Caco-2 (cell line): Measurements from ENCODE around the gene ITPRIPL1. TPM values are rescaled to one million over a fixed set of nuclear protein-coding genes. Genes with fewer than 3 reads are reported as not detected.

Source experiments
- BruUV-seq: library from RNA; stranded (reverse); fragments of 400-500 nt; replicated peaks from 2 replicates; lab custom pipeline; 2021; lab: Mats Ljungman, UMichigan
- CTCF ChIA-PET: fragments of 300-600 bp; sonication (Branson Sonifier 250); formaldehyde crosslinking; loops from one replicate; lab custom pipeline; 2022; ENCODE audit warnings: antibody characterized with exemption; lab: Charles Lee
- POLR2A ChIA-PET: fragments of 300-600 bp; sonication (Branson Sonifier 250); formaldehyde crosslinking; loops from one replicate; lab custom pipeline; 2022; ENCODE audit warnings: antibody characterized with exemption; lab: Charles Lee
- DNase-seq, 2 experiments: peaks; one replicate each; pipeline versions ENCODE4 v3.0.0 to v3.0.0-alpha.2; 2020 to 2022
- H3K27me3 ChIP-seq: replicated peaks from 2 replicates; pipeline ENCODE4 v1.6.0; 2011; ENCODE audit warnings: low read length; ENCODE audit not compliant: control insufficient read depth, insufficient read depth
- H3K36me3 ChIP-seq: 2 replicates; pipeline ENCODE4 v1.5.1; 2011; ENCODE audit warnings: low read length; ENCODE audit not compliant: control insufficient read depth, insufficient read depth
- H3K4me1 ChIP-seq: fragments of 250-450 bp; sonication (Bioruptor Pico); 2 replicates; pipeline ENCODE4 v1.5.1; 2020; ENCODE audit warnings: mild to moderate bottlenecking
- H3K4me3 ChIP-seq: 2 replicates; pipeline ENCODE4 v1.5.1; 2011; ENCODE audit warnings: low read depth, mild to moderate bottlenecking, control low read depth, low read length
- H3K9me3 ChIP-seq: fragments of 250-450 bp; sonication (Bioruptor Pico); 2 replicates; pipeline ENCODE4 v1.5.1; 2020; ENCODE audit warnings: mild to moderate bottlenecking, moderate library complexity
- H3K27ac Mint-ChIP-seq: one replicate; pipeline ENCODE4 v1.8.0; 2022; ENCODE audit warnings: mixed read lengths; ENCODE audit not compliant: unreplicated experiment
- H3K27me3 Mint-ChIP-seq: one replicate; pipeline ENCODE4 v1.8.0; 2022; ENCODE audit warnings: mixed read lengths; ENCODE audit not compliant: insufficient read depth, unreplicated experiment
- H3K36me3 Mint-ChIP-seq: one replicate; pipeline ENCODE4 v1.8.0; 2022; ENCODE audit warnings: mild to moderate bottlenecking, mixed read lengths; ENCODE audit not compliant: insufficient read depth, unreplicated experiment
- H3K4me1 Mint-ChIP-seq: one replicate; pipeline ENCODE4 v1.8.0; 2022; ENCODE audit warnings: low read depth, mixed read lengths; ENCODE audit not compliant: unreplicated experiment
- H3K4me3 Mint-ChIP-seq: one replicate; pipeline ENCODE4 v1.8.0; 2022; ENCODE audit warnings: mild to moderate bottlenecking, moderate library complexity, mixed read lengths; ENCODE audit not compliant: unreplicated experiment
- H3K9me3 Mint-ChIP-seq: one replicate; pipeline ENCODE4 v1.8.0; 2022; ENCODE audit warnings: mixed read lengths; ENCODE audit not compliant: unreplicated experiment
- intact Hi-C: fragments of 100-400 bp; cut with micrococcal nuclease; formaldehyde crosslinking; loops from one replicate; pipeline ENCODE4 v1.10.0; 2022; ENCODE audit not compliant: unreplicated experiment
- total RNA-seq: library from RNA; stranded (reverse); gene quantifications from 2 replicates; pipeline ENCODE4 v1.2.3, GENCODE V29; 2022
- TF ChIP-seq, protein P1 (sequence below), 2 experiments: fragments of 200-600 bp in 1 of 2; IDR thresholded peaks; 1 replicate in 1 of 2; 2 replicates in 1 of 2; pipeline versions ENCODE4 v1.5.1 to v1.8.0; 2011 to 2022; ENCODE audit warnings: antibody characterized with exemption in 1 of 2, control low read depth in 1 of 2, inconsistent platforms in 1 of 2, low read depth in 1 of 2, low read length in 1 of 2, mild to moderate bottlenecking in 1 of 2, moderate library complexity in 1 of 2; ENCODE audit not compliant: insufficient read depth in 1 of 2, severe bottlenecking in 1 of 2, unreplicated experiment in 1 of 2

Gene ITPRIPL1
- total RNA-seq, 1 experiment from 2014 or later: 1.9 TPM

GRCh38 chr2:96323849-96324248, 1.3 kb upstream of the ITPRIPL1 start:
- DNase-seq: no peak
- intact Hi-C loops: no loop called here
- TF ChIP-seq, protein P1, sequence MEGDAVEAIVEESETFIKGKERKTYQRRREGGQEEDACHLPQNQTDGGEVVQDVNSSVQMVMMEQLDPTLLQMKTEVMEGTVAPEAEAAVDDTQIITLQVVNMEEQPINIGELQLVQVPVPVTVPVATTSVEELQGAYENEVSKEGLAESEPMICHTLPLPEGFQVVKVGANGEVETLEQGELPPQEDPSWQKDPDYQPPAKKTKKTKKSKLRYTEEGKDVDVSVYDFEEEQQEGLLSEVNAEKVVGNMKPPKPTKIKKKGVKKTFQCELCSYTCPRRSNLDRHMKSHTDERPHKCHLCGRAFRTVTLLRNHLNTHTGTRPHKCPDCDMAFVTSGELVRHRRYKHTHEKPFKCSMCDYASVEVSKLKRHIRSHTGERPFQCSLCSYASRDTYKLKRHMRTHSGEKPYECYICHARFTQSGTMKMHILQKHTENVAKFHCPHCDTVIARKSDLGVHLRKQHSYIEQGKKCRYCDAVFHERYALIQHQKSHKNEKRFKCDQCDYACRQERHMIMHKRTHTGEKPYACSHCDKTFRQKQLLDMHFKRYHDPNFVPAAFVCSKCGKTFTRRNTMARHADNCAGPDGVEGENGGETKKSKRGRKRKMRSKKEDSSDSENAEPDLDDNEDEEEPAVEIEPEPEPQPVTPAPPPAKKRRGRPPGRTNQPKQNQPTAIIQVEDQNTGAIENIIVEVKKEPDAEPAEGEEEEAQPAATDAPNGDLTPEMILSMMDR (IDR thresholded peaks at IDR 0.05; ENCODE audit: insufficient read depth in 1 of 2, low read depth in 1 of 2, low read length in 1 of 2, severe bottlenecking in 1 of 2, unreplicated experiment in 1 of 2): no peak
- Histone ChIP-seq H3K4me3 (no peak overlapping the region), H3K36me3 (no peaks in the 10 kb centered on the region), H3K27me3 (peaks cover 2% of the 10 kb centered on the region; the same call in 1 of the 2 replicates), H3K9me3 (no peaks in the 10 kb centered on the region), H3K4me1 (peaks cover 13% of the 10 kb centered on the region; the same call in 1 of the 2 replicates)
- Mint-ChIP-seq H3K9me3 (no peaks in the 10 kb centered on the region), H3K4me1 (no peaks in the 10 kb centered on the region), H3K36me3 (no peaks in the 10 kb centered on the region), H3K4me3 (no peak overlapping the region), H3K27ac (no peak overlapping the region), H3K27me3 (peaks cover 12% of the 10 kb centered on the region)
- ChIA-PET CTCF (no interaction called here), POLR2A (no interaction called here)
- no TSS peak for BruUV-seq

GRCh38 chr2:96324721-96325040, 436 bp upstream of the ITPRIPL1 start:
- Mint-ChIP-seq H3K27me3 (peaks cover 9% of the 10 kb centered on the region), H3K9me3 (no peaks in the 10 kb centered on the region), H3K36me3 (no peaks in the 10 kb centered on the region), H3K4me1 (no peaks in the 10 kb centered on the region), H3K27ac (no peak overlapping the region), H3K4me3 (peak overlapping the region; percentile 63)
- intact Hi-C loops: no loop called here
- no peak for DNase-seq
- CTCF ChIA-PET: no interaction called here
- no peaks in the 10 kb centered on the region for H3K36me3 ChIP-seq
- H3K4me3 ChIP-seq: peak overlapping the region; percentile 34
- H3K9me3 ChIP-seq: no peaks in the 10 kb centered on the region
- POLR2A ChIA-PET: interaction anchor here (0.6 kb wide), 1 partner anchor 11 kb away, joined by 7 read pairs; the partner anchor contains the start of gene NCAPH
- H3K4me1 ChIP-seq: peaks cover 13% of the 10 kb centered on the region; the same call in 1 of the 2 replicates
- H3K27me3 ChIP-seq: peaks cover 2% of the 10 kb centered on the region; the same call in 1 of the 2 replicates
- TF ChIP-seq, protein P1 (IDR thresholded peaks at IDR 0.05; ENCODE audit: insufficient read depth in 1 of 2, low read depth in 1 of 2, low read length in 1 of 2, severe bottlenecking in 1 of 2, unreplicated experiment in 1 of 2): no peak
- no TSS peak for BruUV-seq

DNA sequence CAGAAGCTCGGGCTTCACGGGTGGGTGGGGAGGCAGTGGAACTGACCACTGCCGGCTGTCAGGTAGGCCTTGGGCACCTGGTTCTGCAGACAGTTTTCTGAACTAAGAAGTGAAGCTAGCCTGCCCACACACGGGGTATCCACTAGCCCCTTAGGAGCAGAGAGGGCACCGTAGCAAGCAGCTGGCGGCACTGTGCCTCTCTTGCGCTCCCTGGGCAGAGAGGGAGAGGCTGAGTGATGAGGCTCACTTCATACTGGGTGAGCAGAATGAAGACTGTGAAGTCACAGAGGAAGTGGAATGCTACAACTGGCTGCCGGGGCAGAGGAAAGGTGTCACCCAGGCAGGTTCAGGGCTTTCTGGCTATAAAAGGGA, 753 bp downstream of the ITPRIPL1 start:
- Histone ChIP-seq H3K36me3 (no peaks in the 10 kb centered on the region), H3K4me1 (peaks cover 7% of the 10 kb centered on the region; the same call in 1 of the 2 replicates), H3K9me3 (no peaks in the 10 kb centered on the region), H3K27me3 (peaks cover 2% of the 10 kb centered on the region; the same call in 1 of the 2 replicates), H3K4me3 (peak overlapping the region; percentile 34)
- POLR2A ChIA-PET: no interaction called here
- Mint-ChIP-seq H3K27ac (no peak overlapping the region), H3K9me3 (no peaks in the 10 kb centered on the region), H3K36me3 (no peaks in the 10 kb centered on the region), H3K4me1 (no peaks in the 10 kb centered on the region), H3K27me3 (peaks cover 6% of the 10 kb centered on the region), H3K4me3 (peak overlapping the region; percentile 63)
- CTCF ChIA-PET: no interaction called here
- TF ChIP-seq, protein P1 (IDR thresholded peaks at IDR 0.05; ENCODE audit: insufficient read depth in 1 of 2, low read depth in 1 of 2, low read length in 1 of 2, severe bottlenecking in 1 of 2, unreplicated experiment in 1 of 2): no peak
- intact Hi-C loops: no loop called here
- no peak for DNase-seq
- BruUV-seq: no TSS peak
